HG02759 (cell line): Measurements from ENCODE around the gene MT4.

Source experiments
- ATAC-seq: cut with Tn5 transposase; IDR thresholded peaks from one replicate; pipeline ENCODE4 v1.9.1; 2021; ENCODE audit warnings: mild to moderate bottlenecking, moderate library complexity; ENCODE audit not compliant: unreplicated experiment

MT4 gene

GRCh38 chr16:56601325-56601724, 36.5 kb downstream of the MT4 start:
- ATAC-seq = no peak

- ATAC-seq = no peak
These were observed 38.7 kb downstream of the MT4 start for GRCh38 chr16:56603589-56603988.

- no peak for ATAC-seq
These were observed 40.1 kb downstream of the MT4 start for GRCh38 chr16:56604966-56605365.

DNA sequence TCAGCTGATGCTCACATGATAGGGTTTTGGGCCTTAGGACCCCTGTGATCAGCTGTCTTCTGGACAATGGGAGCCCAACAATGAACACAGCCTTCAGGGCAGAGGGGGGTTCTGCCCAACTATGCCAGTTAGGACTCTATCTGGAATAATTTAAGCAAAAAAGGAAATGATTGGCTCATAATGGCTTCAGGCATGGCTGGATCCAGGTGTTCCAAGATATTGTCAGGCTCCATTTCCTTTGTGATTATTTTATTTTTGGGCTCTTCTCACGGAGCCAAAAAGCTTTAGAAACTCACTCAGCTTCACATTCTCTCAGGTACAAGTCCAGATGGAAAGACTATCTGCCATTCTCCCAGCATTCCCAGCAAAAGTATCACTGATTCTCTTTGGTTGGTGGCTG, 40.6 kb downstream of the MT4 start:
- no peak for ATAC-seq

DNA sequence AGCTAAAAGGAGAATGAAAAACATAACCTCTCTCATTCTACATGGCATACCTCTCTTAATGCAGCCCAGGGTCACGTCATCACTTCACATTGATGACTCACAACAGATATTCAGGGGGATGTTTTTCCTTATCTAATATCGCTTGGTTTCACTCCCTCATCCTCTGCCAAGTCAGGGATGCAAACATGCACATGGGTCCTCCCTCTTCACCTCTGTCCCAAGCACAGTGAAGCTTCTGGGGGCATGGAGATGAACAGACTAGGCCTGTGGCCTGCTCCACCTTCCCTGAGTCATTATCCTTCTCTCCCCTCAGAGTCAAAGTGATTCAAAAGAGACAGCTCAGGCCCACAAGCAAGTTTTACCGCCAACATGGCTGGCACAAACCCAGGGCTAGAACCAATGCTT, 41.2 kb downstream of the MT4 start:
- ATAC-seq = no peak

DNA sequence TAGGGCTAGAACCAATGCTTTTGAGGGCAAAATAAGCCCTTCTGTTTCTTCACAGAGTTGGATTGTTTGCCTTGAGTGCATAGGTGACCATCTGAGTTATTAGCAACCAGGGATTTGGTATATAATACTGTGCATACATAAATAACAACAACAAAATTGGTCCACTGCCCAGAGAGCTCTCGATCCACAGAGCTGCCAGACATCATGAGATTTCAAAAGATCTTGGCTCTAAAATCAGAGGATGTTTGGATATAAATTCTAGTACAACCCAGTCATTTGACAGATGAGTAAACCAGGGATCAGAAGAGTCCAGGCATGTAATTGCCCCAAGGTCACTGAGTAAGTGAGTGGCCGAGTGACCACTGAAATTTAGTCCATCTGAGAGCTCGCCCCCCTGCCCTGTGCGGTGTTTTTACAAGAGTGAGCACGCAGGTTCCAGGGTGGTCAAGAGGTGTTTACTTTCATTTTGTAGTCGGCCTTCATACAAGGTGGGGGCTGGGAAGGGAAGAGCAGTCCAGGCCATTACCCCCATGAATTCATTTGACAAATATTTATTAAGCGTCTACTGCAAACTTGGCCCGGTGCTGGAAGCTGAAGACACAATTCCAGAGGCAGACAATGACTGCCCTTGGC, 41.7 kb downstream of the MT4 start:
- no peak for ATAC-seq

- ATAC-seq = no peak
These were observed 42.3 kb downstream of the MT4 start for GRCh38 chr16:56607109-56607618.

- ATAC-seq = no peak
These were observed 42.8 kb downstream of the MT4 start for GRCh38 chr16:56607675-56608042.

DNA sequence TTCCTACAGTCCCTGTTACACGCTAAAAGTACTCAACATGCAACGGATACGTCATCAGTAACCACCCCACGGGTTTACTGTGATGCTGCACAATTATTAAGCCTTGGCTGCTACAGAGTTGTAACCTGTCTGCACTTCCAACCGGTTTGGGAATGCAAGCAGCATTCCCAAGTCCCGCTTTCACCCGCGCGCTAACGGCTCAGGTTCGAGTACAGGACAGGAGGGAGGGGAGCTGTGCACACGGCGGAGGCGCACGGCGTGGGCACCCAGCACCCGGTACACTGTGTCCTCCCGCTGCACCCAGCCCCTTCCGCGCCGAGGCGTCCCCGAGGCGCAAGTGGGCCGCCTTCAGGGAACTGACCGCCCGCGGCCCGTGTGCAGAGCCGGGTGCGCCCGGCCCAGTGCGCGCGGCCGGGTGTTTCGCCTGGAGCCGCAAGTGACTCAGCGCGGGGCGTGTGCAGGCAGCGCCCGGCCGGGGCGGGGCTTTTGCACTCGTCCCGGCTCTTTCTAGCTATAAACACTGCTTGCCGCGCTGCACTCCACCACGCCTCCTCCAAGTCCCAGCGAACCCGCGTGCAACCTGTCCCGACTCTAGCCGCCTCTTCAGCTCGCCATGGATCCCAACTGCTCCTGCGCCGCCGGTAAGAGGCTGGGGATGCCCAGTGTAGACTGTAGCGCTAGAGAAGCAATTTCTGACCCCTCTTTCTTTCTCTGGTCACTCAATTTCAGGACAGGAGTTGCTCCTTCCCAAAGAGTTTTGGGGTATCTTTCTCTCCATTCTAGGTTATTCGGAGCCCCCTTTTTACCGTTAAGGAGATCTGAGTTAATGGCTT, 43.4 kb downstream of the MT4 start, which contains the start of gene MT2A:
Gene MT2A (plus strand): TSS at position 542 of the 833 bp plus-strand sequence. CDS start 72 bp downstream, at position 614.
- ATAC-seq = peak; percentile 88

DNA sequence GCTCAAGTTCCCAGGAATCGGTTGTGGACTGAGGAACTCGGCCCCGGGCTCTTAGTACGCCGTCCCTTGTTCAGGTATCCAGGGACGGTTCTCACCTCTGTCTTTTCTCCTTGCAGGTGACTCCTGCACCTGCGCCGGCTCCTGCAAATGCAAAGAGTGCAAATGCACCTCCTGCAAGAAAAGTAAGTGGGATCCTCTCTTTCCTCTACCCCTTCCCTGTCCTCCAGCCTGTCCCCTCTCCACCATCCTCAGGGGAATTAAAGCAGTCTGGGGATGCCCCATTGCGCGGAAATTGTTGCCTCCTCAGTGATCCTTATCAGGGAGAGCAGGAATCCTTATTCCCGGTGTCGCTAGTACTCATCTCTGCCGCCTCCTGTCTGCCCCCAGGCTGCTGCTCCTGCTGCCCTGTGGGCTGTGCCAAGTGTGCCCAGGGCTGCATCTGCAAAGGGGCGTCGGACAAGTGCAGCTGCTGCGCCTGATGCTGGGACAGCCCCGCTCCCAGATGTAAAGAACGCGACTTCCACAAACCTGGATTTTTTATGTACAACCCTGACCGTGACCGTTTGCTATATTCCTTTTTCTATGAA, 44.1 kb downstream of the MT4 start:
- no peak for ATAC-seq

DNA sequence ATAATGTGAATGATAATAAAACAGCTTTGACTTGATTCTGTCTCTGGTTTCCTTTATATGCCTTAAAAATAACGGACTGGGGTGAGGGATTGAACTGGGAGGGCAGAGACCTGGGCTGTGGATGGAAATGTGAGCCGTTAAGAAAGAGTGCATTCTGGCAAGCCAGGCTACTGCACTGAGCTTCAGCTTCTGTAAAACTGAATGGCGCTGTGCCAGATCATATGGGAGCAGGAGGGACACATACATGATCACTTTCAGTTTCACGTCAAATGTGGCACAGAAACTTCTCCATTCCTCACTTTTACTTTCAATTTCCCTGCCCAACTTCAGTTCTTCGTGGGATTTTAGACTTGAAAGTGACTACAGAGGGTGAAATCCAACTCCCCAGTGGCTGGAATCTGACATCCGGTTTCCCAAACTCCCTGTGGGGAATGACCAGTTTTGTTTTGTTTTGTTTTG, 44.6 kb downstream of the MT4 start:
- ATAC-seq = peak; percentile 43

DNA sequence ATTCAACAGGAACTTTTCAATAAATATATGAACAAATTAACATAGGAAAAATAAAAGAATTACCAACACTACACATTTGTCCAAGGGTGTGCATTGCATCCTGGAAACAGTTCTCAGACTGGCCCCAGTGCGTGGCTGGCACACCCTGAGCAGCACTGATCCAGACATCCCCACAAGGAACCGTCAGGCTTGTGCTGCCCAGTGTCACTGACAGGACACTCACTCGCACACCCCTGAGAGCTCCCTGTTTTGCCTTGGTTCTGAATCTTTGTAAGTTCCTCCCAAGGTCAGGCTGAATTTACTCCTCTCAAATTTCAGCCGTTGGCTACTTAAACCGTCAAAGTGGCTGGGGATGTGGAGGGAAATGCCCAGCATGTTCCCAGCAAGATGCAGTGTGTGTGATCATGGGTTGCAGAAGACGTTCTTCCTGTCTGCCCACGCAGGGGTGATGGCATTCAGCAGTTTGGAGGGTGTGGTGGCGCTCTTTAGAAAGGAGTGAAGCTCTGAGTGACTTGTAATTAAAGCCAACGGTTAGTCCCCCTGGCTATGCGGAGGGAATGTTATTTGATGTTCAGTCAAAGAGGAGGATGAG, 45.2 kb downstream of the MT4 start:
- peak; percentile 22 for ATAC-seq

DNA sequence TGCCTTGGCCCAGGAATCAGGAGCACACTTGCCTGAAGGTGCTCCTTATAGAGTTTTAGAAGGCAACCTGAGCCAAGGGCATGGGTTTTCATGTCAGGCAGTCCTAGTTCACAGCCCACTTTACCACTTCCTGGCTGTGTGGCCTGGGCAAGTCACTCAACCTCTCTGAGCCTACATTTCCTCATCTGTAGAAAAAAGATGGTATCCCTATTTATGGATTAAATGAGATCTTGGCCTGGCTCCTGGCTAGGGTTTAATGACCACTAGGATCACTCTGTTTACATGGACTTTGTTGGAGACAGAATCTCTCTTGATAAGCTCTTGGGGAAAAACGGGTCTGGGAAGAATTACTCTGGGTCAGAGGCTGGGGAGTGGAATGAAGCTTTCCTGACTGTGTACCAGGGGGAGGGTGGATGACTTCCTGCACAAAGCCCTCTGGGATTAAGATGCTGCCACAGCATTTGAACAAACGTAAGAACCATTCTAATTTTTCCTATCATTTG, 45.8 kb downstream of the MT4 start:
- no peak for ATAC-seq

GRCh38 chr16:56611281-56611833, 46.5 kb downstream of the MT4 start:
- no peak for ATAC-seq

- ATAC-seq = no peak
These were observed 48.8 kb downstream of the MT4 start for GRCh38 chr16:56613706-56614105.

- ATAC-seq = no peak
These were observed 49.7 kb downstream of the MT4 start for GRCh38 chr16:56614549-56614991.

- no peak for ATAC-seq
These were observed 50.5 kb downstream of the MT4 start for GRCh38 chr16:56615353-56615752.

GRCh38 chr16:56616608-56617211, 51.8 kb downstream of the MT4 start:
- ATAC-seq = no peak

DNA sequence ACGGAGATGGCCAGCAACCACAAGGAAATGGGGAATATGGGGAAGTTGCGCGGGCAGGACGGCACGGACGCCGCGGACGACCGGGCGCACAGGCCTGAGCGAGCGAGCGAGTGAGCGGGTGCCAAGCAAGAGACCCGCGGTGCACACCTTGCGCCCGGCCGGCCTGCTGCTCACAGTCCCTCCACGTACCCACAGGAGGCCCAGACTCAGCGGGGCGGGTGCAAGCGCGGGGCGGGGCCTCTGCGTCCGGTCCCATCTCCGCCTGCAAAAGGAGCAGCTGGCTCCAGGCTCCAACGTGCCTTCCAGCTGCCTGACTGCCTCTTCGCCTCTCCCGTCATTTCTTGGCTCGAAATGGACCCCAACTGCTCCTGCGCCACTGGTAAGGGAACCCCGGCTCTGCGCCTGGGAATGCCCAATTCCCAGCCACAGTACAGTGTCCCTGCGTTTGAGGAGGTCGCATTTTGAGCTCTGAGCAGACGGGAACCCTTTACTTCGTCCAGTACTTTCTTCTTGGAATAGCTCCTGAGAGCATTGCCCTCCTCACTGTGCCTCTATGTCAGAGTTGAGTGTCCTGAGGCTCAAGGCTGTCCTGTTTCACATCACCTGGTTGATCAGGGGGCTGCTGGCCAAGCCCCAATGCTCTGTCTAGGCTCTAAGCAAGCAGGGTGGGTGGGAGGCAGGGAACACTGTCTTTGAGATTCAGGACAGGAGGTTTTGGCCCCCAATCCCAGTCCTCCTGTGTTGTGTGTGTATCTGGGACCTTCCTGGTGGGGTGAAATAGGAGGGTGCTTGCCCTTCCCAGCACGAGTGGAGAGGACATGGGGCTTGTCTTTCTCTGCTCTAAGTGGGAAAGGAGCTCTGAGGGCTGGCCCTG, 52.6 kb downstream of the MT4 start:
- ATAC-seq = no peak
